ENCODE measurements around the gene SRPX2. TPM values are rescaled to one million over a fixed set of nuclear protein-coding genes. Genes with fewer than 3 reads are reported as not detected.

The SRPX2 gene
- total and polyA plus RNA-seq, 7 donors: 2.1 to 7.3 (median 4.9) TPM

GRCh38 chrX:100650841-100651240, 6.8 kb downstream of the SRPX2 start:
- WGBS, 3 donors: 84 to 100% (median 89%) methylated on average over 1 of the region's 1 CpG
- TF ChIP-seq CTCF (IDR thresholded peaks at IDR 0.05): no peak

GRCh38 chrX:100652266-100652665, 8.3 kb downstream of the SRPX2 start:
- no peaks in the 10 kb centered on the region for H3K4me1 ChIP-seq
- no peaks in the 10 kb centered on the region for H3K9me3 ChIP-seq
- H3K27me3 ChIP-seq (ENCODE audit: insufficient read depth in 3 of 3, low read length in 2 of 3): peaks cover 0 to 19% (median 0%) of the 10 kb centered on the region in 3 donors
- H3K27ac ChIP-seq: no peak overlapping the region
- intact Hi-C loops (cut with DNase I): no loop called here
- H3K36me3 ChIP-seq (ENCODE audit: insufficient read depth in 1 of 2, low read depth in 1 of 2): no peaks in the 10 kb centered on the region
- ATAC-seq: no peak
- WGBS, 3 donors: 84 to 95% (median 88%) methylated on average over 2 of the region's 2 CpGs
- no peak for DNase-seq
- no peak for TF ChIP-seq CTCF (IDR thresholded peaks at IDR 0.05)
- H3K4me3 ChIP-seq: no peak overlapping the region

More at GRCh38 chrX:100650841-100651240, 6.8 kb downstream of the SRPX2 start:
- no peaks in the 10 kb centered on the region for H3K9me3 ChIP-seq
- H3K4me3 ChIP-seq: no peak overlapping the region
- H3K27me3 ChIP-seq (ENCODE audit: insufficient read depth in 3 of 3, low read length in 2 of 3): peaks cover 0 to 23% (median 0%) of the 10 kb centered on the region in 3 donors
- intact Hi-C loops (cut with DNase I): no loop called here
- DNase-seq: no peak
- ATAC-seq: no peak
- peak overlapping the region; percentile 63 for H3K27ac ChIP-seq
- H3K4me1 ChIP-seq: no peaks in the 10 kb centered on the region
- H3K36me3 ChIP-seq (ENCODE audit: insufficient read depth in 1 of 2, low read depth in 1 of 2): no peaks in the 10 kb centered on the region

GRCh38 chrX:100654261-100654660, 10.3 kb downstream of the SRPX2 start:
- WGBS, 3 donors: 17 to 31% (median 21%) methylated on average over 3 of the region's 3 CpGs
- Histone ChIP-seq H3K4me1 (no peaks in the 10 kb centered on the region), H3K27ac (no peak overlapping the region), H3K9me3 (peaks cover 3% of the 10 kb centered on the region), H3K36me3 (ENCODE audit: insufficient read depth in 1 of 2, low read depth in 1 of 2) (no peaks in the 10 kb centered on the region), H3K4me3 (no peak overlapping the region), H3K27me3 (ENCODE audit: insufficient read depth in 3 of 3, low read length in 2 of 3) (peaks cover 0 to 19% (median 0%) of the 10 kb centered on the region in 3 donors)
- no peak for TF ChIP-seq CTCF (IDR thresholded peaks at IDR 0.05)
- intact Hi-C loops (cut with DNase I): no loop called here
- no peak for DNase-seq
- no peak for ATAC-seq

GRCh38 chrX:100658941-100659381, 15.0 kb downstream of the SRPX2 start:
- H3K9me3 ChIP-seq: peaks cover 3% of the 10 kb centered on the region
- TF ChIP-seq CTCF (IDR thresholded peaks at IDR 0.05): no peak
- DNase-seq (no peak), ATAC-seq (no peak)
- no peaks in the 10 kb centered on the region for H3K36me3 ChIP-seq (ENCODE audit: insufficient read depth in 1 of 2, low read depth in 1 of 2)
- no peak overlapping the region for H3K27ac ChIP-seq
- H3K27me3 ChIP-seq (ENCODE audit: insufficient read depth in 3 of 3, low read length in 2 of 3): peaks cover 0 to 21% (median 0%) of the 10 kb centered on the region in 3 donors
- intact Hi-C loops (cut with DNase I): no loop called here
- no peak overlapping the region for H3K4me3 ChIP-seq
- 32 to 45% (median 41%) methylated on average over 3 of the region's 3 CpGs for WGBS, 3 donors
- no peaks in the 10 kb centered on the region for H3K4me1 ChIP-seq

All from psoas muscle (tissue), 8 donors.